HG03565 (cell line): ENCODE measurements around the gene ADCY3.

Source experiments
- ATAC-seq: cut with Tn5 transposase; IDR thresholded peaks from one replicate; pipeline ENCODE4 v1.9.1; 2021; ENCODE audit warnings: mild to moderate bottlenecking, moderate library complexity; ENCODE audit not compliant: unreplicated experiment

Gene ADCY3

GRCh38 chr2:24783641-24784040, 136.4 kb downstream of the ADCY3 start:
- no peak for ATAC-seq

GRCh38 chr2:24779116-24779515, 140.9 kb downstream of the ADCY3 start:
- no peak for ATAC-seq

- ATAC-seq, result no peak
Measured at GRCh38 chr2:24774373-24774772, 145.7 kb downstream of the ADCY3 start.

GRCh38 chr2:24771764-24772586, 148.1 kb downstream of the ADCY3 start:
- ATAC-seq, result no peak

- ATAC-seq, result no peak
Measured at GRCh38 chr2:24771061-24771460, 149.0 kb downstream of the ADCY3 start.
